NCI-H82 treated with DMSO at 0.1 percent for 48 hours (cell line): ENCODE data around the gene CCNI2.

Experiments used
- DNase-seq: peaks from one replicate; lab custom pipeline; 2025; ENCODE audit not compliant: unreplicated experiment; lab: John Stamatoyannopoulos, UW

The CCNI2 gene

GRCh38 chr5:132749506-132749905 is 2.3 kb downstream of the CCNI2 start:
- DNase-seq, result no peak

DNA sequence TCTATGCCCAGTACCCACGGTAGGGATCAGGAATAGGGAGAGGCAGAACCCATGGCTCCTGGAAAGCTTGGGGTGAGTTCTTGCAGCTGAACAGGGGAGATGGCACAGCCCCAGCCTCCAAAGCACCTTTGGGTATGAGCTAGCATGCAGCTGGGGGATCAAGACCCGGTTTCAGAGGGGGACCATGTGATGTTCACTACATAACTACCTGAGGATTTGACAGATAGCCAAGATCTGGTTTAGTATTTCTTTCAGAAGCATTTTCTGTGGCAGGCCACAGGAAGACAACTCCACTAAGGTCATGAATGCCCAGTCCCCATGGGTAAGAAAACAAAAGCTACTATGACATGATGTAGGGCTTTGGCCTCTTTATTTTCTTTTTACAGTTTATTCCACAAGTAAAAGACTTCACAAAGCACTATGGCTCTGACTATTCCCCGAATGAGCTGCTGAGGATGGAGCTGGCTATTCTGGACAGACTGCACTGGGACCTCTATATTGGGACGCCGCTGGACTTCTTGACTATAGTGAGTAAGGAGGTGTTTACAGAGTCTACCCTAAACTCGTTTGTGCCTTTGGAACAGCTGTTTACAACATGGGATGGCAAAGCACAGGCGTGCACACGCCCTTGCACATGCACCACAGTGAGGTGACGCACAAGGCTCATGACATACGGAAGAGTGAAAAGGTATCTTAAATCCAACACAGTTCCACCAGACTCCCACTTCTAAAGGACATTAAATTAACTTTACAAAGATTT is 3.4 kb downstream of the CCNI2 start:
- no peak for DNase-seq

- DNase-seq, result no peak
Observed at GRCh38 chr5:132751444-132751843, 4.2 kb downstream of the CCNI2 start.

DNA sequence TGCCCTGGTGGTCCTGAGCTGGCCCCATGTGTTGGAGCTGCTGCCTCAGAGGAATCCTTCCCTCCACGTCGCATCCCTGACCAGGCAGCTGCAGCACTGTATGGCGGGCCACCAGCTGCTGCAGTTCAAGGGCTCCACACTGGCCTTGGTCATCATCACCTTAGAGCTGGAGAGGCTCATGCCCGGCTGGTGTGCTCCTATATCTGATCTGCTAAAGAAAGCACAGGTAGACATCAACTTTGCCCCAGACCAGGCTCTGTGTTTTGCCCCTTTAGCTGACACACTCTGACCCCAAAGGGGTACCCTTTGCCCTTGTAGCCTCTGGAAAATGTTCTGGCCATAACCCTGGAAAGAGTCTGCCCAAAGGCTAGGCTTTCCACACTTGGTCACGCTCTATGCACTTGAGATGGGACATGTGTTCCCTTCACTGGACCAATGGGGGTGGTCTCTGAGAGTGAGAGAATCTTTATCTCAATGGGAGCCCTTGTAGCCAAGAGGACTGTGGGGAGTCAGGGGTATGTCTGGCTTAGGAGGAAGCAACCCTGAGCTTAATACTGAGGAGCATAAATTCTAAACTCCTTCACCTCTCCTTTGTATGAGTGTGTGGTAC is 4.8 kb downstream of the CCNI2 start:
- DNase-seq, result no peak

DNA sequence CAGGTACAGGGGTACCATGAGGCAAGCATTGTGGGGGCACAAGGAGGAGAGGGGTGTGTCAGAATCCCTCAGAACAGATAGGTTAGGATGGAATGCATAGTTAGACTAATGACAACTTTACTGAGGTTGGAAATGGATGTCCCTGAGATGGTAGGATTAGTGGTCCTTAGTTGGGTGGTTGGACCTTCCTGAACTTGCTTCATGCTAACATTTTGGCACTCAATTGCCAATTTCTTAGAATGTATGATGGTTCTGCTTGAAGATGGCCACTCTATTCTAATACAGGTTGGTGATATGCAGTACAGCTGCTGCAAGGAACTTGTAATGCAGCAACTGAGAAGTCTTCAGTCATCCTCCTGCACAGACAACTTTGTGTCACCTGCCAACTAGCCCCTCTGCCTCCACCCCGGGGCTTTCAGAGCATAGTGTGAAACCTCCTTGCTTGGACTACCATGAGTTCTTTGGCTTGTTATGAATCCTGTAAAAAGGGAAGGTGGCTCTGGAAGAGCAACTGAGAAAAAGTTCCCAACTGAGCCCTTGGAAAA is 5.4 kb downstream of the CCNI2 start:
- DNase-seq, result no peak

GRCh38 chr5:132753135-132753987 is 6.1 kb downstream of the CCNI2 start:
- no peak for DNase-seq

DNA sequence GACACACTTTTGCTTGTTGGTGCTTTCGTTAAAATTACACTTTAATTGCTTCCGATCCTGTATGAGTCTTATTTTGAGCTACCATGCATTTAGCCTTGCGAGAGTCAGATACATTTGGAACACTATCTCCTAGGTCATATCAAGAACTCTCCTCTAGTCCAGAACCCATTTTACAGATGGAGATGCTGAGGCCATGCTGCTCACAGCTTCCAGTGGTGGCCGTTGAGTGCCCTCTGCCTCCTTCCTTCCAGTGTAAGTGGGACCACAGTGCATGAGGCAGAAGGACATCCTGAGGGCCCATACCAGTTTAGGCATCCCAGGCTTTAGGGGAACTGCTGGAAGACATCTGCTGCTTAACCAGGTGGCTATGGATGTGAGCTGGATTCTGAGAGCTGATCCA is 6.9 kb downstream of the CCNI2 start:
- DNase-seq, result no peak

- no peak for DNase-seq
Observed at GRCh38 chr5:132754947-132755346, 7.7 kb downstream of the CCNI2 start.

GRCh38 chr5:132756542-132756941 is 9.3 kb downstream of the CCNI2 start:
- no peak for DNase-seq

DNA sequence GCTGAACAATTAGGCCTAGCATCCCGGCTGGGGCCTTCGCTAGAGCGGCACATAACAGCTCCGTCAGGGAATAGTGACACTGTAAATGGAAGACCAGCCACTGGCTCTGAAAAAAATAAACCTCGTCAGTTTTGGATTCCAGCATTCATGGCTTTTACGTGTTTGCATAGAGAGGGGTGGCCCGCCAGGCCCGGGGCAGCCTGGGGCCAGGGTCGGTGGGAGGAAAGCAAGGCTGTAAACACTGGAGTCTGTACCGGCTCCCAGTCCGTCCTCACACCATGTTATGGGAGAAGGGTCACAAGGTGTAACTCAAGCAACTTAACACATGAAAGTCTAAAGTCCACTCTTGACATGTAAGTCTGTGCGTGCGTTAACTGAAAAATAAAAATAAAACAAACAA is 11.2 kb downstream of the CCNI2 start:
- DNase-seq, result no peak

GRCh38 chr5:132759114-132760048 is 12.2 kb downstream of the CCNI2 start:
- DNase-seq, result no peak

- no peak for DNase-seq
Observed at GRCh38 chr5:132760049-132760420, 12.8 kb downstream of the CCNI2 start.

DNA sequence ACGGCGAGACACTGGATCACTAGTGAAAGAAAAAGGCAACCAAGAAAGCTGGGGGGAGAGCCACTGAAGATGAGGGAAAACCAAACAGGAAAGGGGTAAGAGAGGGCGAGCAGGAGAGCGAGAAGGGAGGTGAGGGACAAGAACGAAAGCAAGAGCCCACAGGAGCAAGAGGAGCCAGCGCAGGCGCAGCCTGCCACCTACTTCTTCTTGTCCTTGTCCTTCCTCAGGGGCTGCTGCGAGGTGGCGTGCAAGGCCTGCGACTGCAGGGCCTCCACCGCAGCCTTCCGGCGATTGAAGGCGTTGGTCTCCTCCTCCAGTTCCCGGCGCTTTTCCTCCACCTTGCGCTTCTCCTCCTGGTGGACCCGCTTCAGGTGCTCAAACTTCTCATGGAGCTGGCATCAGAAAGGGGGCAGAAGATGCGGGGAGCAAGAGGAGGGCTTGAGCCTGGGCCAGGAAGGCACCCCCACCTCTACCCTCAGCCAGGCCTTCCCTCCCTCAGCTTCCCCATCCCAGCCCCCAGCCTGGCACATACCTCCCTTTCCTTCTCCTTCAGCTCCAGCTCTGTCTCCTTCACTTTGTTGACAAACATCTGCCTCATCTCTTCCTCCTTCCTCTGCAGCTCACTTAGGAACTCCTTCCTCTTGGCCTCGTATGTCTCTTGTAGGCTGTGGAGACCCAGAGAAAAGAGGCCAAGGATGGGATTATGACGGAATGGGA is 13.5 kb downstream of the CCNI2 start:
- DNase-seq, result no peak

- no peak for DNase-seq
Observed at GRCh38 chr5:132761321-132762240, 14.4 kb downstream of the CCNI2 start.

DNA sequence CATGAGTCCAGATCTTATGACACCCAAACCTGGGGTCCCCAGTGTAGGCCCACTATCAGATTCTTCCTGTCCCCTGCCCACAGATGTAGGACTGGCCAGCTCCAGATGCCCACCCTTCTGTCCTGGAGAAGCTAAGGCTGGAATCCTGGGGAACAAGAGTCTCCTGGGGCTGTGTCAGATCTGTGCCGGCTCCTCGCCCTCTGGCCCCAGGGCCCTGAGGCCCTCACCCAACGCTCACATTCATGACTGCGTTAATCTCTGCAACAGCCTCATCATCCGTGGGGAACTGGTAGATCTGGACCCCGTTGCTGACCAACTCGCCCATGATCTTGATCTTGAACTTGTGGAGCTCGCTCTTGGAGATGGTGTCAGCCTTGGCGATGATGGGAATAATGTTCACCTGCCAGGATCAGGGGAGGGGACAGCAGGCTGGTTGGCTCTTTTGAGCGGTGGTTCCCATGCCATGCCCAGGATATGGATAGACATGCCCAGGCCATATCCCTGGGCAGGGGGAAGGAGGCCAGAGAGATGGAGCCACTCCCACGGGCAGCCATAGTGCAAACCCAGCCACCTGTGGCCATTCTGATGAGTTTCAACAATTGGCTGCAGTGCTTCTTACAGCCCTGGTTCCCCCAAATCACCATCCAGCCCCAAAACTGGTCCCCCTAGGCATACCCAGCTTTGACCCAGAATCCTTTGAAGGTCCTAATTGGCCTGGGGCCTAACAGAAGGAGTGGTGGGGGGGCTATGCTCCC is 15.2 kb downstream of the CCNI2 start:
- no peak for DNase-seq

DNA sequence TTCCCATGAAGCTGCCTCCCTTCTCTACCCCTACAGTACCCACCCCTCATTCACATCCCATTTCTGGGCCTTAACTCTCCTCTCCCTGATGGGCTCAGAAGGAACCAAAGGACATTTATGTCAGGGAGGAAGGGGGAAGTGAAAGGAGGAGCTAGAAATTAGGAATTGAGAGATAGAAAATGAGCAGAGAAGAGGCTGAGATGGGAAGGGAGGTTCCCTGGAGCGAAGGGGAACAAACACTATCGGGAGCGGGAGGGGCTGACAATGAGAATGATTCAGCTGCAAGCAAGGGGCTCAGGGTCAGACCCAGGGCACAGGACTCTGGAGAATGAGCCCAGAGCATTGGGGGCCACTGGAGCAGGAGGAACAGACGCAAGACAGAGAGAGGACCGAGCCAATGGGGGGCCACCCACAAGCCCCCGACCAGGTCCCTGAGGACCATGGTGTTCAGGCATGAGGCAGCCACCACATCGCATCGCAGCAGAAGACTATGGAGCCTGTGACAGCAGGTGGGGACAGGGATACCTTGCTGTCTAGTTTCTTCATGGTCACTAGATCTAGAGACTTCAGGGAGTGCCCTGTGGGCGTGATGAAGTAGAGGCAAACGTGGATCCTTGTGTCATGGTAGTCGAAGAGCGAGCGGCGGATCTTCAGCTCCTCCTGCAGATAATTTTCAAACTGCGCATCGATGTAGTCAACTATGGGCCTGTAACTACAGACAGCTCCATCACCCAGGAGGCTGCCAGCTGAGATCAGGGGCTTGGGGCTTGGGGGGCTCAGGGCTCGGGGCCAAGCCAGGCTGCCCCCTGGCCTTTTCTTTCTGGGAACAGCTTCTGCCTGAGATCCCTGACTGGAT is 16.2 kb downstream of the CCNI2 start:
- no peak for DNase-seq

GRCh38 chr5:132764051-132764450 is 16.8 kb downstream of the CCNI2 start:
- no peak for DNase-seq
